Kidney epithelial cell (primary cell): ENCODE measurements around the gene PRR22. TPM values are rescaled to one million over a fixed set of nuclear protein-coding genes. Genes with fewer than 3 reads are reported as not detected.

Experiments used
- DNase-seq: peaks from one replicate; pipeline ENCODE4 v3.0.0-alpha.2; 2010; ENCODE audit warnings: low read depth
- H3K27me3 ChIP-seq: 2 replicates; pipeline ENCODE4 v1.6.0; 2011; ENCODE audit warnings: low read length; ENCODE audit not compliant: control insufficient read depth, insufficient read depth
- H3K36me3 ChIP-seq: 2 replicates; pipeline ENCODE4 v1.5.1; 2011; ENCODE audit warnings: low read length; ENCODE audit not compliant: control insufficient read depth, insufficient read depth
- H3K4me3 ChIP-seq: 2 replicates; pipeline ENCODE4 v1.5.1; 2011; ENCODE audit warnings: low read depth, mild to moderate bottlenecking, control low read depth, low read length
- CTCF ChIP-seq: IDR thresholded peaks from 2 replicates; pipeline ENCODE4 v1.5.1; 2011; ENCODE audit warnings: mild to moderate bottlenecking, moderate library complexity, low read length, control low read depth, inconsistent platforms; ENCODE audit not compliant: insufficient read depth, poor library complexity, severe bottlenecking
- total RNA-seq: library from RNA; depleted of rRNA; stranded (reverse); fragments of >200 nt; gene quantifications from 2 replicates; pipeline ENCODE4 v1.2.3, GENCODE V29; 2015

PRR22 gene
- total RNA-seq, 1 donor from 2014 or later: 2.2 TPM

DNA sequence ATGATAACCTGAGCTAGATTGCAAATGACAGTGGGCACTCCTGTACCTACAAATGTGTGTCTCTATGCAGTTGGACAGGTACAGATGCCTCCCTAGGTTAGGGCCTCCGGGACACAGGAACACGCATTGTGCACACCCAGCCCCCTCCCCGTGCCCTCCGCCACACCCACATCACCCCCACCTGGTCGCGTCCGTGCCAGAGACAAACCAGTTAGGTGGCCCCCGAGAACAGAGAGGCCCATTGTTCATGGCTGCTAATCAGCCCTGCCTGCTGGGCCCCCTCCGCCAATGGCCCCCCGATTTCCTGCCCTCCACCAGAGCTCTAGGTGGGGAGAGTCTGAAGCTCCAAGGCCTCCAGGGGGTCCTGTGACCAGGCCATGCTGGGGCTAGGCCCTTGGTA is 34.0 kb upstream of the PRR22 start:
- DNase-seq: no peak
- no peaks in the 10 kb centered on the region for H3K36me3 ChIP-seq
- no peak overlapping the region for H3K4me3 ChIP-seq
- no peak for TF ChIP-seq CTCF
- peaks cover 20% of the 10 kb centered on the region for H3K27me3 ChIP-seq

GRCh38 chr19:5817218-5817617 is 32.7 kb upstream of the PRR22 start:
- Histone ChIP-seq H3K36me3 (no peaks in the 10 kb centered on the region), H3K4me3 (no peak overlapping the region), H3K27me3 (peaks cover 15% of the 10 kb centered on the region)
- DNase-seq: no peak
- TF ChIP-seq CTCF: no peak

GRCh38 chr19:5814852-5815246 is 30.3 kb upstream of the PRR22 start:
- TF ChIP-seq CTCF: no peak
- no peak for DNase-seq
- Histone ChIP-seq H3K4me3 (no peak overlapping the region), H3K36me3 (no peaks in the 10 kb centered on the region), H3K27me3 (peaks cover 12% of the 10 kb centered on the region)

GRCh38 chr19:5814123-5814851 is 29.7 kb upstream of the PRR22 start:
- TF ChIP-seq CTCF: no peak
- Histone ChIP-seq H3K4me3 (no peak overlapping the region), H3K27me3 (peaks cover 12% of the 10 kb centered on the region), H3K36me3 (no peaks in the 10 kb centered on the region)
- DNase-seq: no peak

- no peak for TF ChIP-seq CTCF
- no peaks in the 10 kb centered on the region for H3K36me3 ChIP-seq
- DNase-seq: no peak
These were observed 26.6 kb upstream of the PRR22 start for GRCh38 chr19:5811117-5811516.

DNA sequence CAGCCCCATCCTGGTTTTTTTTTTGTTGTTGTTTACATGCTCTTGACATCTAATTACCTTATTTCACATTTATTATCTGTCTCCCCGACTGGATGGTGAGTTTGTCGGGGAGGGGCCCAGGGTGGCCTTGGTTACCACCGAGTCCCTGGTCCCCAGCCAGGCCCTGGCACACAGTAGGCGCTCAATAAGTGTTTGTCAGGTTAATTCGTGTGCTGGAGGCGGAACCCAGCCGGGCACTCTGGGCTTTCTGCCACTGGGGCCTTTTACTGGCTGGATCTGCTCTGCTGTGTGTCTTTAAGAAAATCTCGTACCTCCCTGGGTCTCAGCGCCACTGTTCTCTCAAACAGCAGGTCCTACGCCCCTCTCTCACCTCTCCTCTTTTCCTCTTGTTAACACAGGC is 24.9 kb upstream of the PRR22 start:
- no peak for DNase-seq
- no peak for TF ChIP-seq CTCF
- Histone ChIP-seq H3K27me3 (peaks cover 20% of the 10 kb centered on the region), H3K36me3 (no peaks in the 10 kb centered on the region), H3K4me3 (no peak overlapping the region)

More at GRCh38 chr19:5811117-5811516, 26.6 kb upstream of the PRR22 start:
- H3K4me3 ChIP-seq: no peak overlapping the region
- peaks cover 16% of the 10 kb centered on the region for H3K27me3 ChIP-seq
